HG02798 (cell line): Measurements from ENCODE around the gene WDR46.

Source experiments
- ATAC-seq: cut with Tn5 transposase; IDR thresholded peaks from one replicate; pipeline ENCODE4 v1.9.1; 2021; ENCODE audit warnings: mild to moderate bottlenecking; ENCODE audit not compliant: unreplicated experiment, poor library complexity

WDR46 gene, protein sequence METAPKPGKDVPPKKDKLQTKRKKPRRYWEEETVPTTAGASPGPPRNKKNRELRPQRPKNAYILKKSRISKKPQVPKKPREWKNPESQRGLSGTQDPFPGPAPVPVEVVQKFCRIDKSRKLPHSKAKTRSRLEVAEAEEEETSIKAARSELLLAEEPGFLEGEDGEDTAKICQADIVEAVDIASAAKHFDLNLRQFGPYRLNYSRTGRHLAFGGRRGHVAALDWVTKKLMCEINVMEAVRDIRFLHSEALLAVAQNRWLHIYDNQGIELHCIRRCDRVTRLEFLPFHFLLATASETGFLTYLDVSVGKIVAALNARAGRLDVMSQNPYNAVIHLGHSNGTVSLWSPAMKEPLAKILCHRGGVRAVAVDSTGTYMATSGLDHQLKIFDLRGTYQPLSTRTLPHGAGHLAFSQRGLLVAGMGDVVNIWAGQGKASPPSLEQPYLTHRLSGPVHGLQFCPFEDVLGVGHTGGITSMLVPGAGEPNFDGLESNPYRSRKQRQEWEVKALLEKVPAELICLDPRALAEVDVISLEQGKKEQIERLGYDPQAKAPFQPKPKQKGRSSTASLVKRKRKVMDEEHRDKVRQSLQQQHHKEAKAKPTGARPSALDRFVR

DNA sequence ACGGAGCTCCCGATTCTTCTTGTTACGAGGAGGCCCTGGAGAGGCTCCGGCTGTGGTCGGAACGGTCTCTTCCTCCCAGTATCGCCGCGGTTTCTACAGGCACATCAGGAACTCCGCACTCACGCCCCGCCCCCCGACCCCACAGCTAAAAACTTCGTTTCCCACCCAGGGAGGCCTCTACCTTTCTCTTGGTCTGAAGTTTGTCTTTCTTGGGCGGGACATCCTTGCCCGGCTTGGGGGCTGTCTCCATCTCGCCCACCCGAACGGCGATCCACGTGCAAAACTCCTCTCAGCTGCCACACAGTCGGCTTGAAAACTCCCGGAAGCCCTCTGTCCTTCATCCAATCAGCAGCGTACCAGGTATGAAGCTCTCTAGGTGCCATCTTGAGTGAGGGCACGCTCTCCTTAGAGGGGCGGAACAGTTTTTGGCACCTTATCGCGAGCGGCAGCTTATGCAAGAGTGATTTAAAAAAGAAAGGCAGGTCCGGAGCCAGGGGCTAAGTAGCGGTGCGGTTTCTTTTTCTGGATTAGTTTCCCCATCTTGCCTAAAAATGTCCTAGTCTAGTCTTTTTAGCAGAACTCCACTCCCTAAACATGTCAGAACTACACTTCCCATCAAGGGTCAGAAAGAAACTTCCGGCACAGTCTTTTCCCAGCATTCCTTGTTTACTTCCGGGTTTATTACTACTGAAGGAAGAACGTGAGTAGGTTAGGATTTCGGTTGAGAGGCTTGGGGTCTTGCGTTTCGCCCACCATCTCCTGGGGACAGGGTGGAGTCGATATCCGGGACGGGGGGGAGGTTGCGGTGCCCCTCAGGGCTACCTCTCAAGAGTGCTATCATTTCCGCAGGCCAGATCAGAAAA, at the start of gene WDR46, which contains the start of gene PFDN6:
Gene WDR46, minus strand, starts transcription at position 319 of the 863 bp plus-strand sequence. Its CDS starts 69 bp downstream, at position 250.
Gene PFDN6, plus strand, starts transcription at position 681 of the 863 bp plus-strand sequence. CDS start 256 bp downstream, outside the sequence.
- ATAC-seq, result peak; percentile 89

DNA sequence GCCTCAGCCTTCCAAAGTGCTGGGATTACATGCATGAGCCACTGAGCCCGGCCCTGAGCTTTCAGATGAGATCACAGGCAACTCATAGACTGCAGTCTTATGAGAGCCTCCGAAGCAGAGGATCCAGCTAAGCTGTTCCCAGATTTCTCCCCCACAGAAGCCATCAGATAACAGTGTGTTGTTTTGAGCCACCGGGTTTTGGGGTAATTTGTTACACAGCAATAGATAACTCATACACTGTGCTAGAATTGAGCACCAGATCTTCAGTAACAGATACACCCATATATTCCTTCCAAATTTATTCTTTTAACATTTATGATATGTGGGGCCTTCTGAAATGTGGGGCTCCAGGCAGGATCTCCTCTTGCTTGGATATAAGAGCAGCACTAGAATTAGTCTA, 47.5 kb upstream of the WDR46 start:
- ATAC-seq, result no peak

- ATAC-seq, result no peak
Measured at GRCh38 chr6:33335916-33336315, 46.9 kb upstream of the WDR46 start.

GRCh38 chr6:33333666-33334065, 44.6 kb upstream of the WDR46 start:
- no peak for ATAC-seq

- ATAC-seq, result no peak
Measured at GRCh38 chr6:33330736-33331135, 41.7 kb upstream of the WDR46 start.

GRCh38 chr6:33329058-33329457, 40.0 kb upstream of the WDR46 start:
- no peak for ATAC-seq

GRCh38 chr6:33324125-33324524, 35.1 kb upstream of the WDR46 start:
- ATAC-seq, result no peak

GRCh38 chr6:33323623-33323948, 34.5 kb upstream of the WDR46 start:
- ATAC-seq, result no peak

- no peak for ATAC-seq
Measured at GRCh38 chr6:33321227-33321626, 32.2 kb upstream of the WDR46 start.

DNA sequence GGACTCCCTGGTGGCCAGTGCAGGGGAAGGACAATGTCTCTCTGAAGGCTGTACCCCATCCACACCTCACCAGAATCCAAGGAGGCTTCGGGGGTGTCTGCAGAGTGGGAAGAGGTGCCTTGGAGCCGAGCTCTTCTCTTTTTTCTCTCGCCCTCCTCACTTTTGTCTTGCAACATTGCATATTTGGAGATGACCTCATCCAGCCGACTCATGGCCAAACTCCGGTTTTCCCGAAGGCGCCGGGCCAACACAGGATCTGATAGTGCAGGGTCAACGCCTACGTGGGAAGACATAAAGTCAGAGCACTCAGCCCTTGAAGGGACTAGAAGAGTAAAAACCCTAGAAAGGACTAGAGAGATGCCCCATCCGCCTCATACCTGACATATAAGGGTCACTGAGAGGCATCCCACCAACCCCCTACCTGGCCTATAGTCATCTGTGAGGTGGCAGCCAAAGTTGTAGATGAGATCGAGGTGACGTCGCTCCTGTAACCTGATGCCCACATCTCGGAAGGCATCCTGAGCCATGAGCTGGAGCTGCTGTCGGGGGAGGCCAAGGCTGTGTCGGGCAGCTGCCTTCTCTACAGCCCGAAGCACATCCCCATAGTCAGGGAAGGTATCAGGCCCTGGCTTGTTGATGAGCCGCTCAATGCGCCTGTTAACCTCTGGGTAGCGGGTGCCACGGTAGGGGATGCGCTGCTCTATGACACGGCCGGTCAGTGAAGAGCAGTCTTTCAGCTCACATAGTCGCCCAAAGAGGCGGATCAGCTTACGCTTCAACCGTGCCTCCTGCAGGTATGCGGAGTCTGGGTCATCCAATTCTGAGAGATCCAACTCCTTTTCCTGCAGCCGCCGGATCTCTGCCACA, 31.5 kb upstream of the WDR46 start:
- no peak for ATAC-seq

DNA sequence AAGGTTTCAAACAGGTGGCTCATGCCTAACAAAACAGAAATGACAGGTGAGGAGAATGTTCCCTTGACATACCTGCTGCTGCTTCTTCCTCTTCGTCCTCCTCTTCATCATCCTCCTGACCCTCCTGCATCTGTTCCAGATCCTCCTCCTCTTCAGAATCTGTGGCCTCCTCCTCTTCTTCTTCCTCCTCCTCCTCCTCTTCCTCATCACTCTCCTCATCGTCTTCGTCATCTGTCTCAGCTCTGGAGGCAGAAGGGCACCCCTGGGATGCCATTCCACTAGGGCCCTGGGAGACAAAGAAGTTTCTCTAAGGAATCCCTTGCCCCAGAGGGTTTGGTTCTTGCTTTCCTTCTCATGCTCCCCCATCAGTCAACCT, 30.9 kb upstream of the WDR46 start:
- no peak for ATAC-seq

GRCh38 chr6:33318426-33319073, 29.5 kb upstream of the WDR46 start:
- no peak for ATAC-seq

DNA sequence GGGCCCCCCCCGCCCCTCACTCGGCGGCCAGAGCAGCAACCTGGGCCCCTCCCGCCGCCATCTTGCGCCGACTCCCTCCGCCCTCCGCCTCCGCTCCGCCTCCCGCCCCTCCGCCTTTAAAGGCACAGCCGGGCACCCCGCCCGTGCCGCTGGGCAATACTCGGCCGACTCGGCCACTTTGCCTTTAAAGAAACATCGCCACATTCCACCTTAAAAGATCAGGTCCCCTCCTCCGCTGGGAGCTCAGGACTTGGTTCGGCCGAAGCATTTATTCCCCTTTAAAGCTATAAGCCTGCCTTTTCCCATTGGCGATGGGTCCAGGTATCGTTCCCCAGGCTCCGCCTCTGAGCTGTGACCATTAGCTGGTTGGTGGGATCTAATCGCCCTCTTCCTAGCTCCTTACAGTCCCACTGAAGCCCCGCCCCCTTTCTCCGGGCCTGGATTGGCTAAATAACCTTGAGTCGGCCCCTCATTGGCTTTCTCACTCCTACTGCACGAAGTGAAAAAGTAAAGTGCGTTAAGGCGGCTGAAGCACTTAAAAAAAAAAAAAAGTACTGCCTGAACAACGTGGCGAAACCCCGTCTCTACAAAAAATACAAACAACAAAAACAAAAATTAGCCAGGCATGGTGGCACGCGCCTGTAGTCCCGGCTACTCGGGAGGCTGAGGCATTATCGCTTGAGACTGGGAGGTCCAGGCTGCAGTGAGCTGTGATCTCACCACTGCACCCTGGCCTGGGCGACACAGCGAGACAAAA, 28.8 kb upstream of the WDR46 start, which contains the start of gene ZBTB22:
Gene ZBTB22, minus strand, starts transcription at position 76 of the 757 bp plus-strand sequence. CDS start 828 bp downstream, outside the sequence.
- peak; percentile 65 for ATAC-seq

GRCh38 chr6:33317419-33317668, 28.3 kb upstream of the WDR46 start:
- no peak for ATAC-seq

DNA sequence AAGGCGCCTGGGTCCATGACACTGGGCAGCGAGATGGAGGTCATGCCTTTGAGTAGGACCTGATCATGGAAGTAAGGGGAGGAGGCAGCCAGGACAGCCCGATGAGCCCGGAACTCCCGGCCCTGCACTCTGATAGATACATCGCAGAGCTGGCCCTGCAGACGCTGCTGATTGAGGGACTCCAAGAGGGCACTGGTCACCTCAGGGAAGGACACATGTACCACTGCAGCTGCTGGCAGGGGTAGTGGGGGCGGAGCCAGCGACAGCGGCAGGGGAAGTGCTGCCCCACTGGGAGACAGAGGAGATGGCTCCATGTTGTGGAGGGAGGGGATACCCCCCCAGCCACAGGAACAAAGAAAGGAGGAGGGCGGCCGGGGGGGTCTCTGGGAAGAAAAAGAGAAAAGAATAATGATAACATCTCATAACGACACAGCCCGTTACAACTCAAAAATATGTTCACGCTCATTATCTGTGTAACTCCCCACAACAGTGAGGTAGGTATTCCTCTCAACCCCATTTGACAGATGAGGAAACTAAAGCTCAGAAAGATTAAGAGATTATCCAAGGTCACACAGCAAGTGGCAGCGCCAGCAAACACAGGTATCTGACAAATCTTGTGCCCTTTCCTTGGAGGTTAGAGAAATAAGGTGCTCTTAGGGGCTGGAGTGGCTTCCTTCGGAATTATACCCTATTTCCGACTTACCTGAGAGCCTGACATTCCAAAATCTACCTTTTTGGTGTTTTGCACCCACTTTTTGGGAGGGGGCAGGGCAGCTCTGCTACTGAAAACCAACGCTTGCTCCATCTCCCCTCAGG, 27.8 kb upstream of the WDR46 start:
- ATAC-seq, result no peak

DNA sequence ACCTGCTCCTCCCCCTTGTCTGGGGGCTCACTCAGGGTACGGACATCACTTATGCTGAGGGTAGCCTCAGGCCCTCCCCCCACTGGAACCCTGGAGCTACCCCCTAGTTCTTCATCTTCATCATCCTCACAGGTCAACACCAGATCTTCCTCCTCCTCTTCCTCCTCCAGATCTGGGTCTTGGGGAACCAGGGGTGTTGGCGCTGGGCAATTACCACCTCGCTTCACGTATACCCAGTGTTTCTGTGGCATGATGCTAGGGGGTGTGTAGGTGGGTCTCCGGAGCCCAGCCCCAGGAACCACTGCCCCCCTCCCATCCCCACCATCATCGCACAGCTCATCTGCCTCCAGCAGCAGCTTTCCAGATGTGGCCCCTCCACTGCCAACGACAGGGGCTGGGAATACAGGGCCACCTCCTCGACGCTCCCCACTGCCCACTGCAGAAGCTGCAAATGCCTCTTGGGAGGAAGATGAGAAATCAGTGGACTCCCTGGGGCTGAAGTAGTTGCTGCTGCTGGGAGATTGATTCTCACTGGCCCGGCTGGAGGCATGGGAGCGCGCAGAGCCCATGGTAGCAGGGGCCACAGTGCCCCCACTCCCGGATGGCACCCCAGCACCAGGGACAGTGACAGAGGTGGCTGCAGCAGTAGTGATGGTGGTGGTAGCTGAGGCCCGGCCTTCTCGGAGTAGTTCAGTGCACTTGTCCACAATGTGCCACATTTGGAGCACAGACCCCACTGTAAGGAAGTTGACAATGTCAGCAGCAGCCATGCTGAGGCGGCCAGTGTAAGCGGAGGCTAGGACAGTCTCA, 27.0 kb upstream of the WDR46 start:
- ATAC-seq, result no peak
